ENCODE data around the gene KCNG4.
"Not testable (repeated sequence)": the region's sequence is repeated elsewhere in the genome, so short reads cannot be mapped to it uniquely, and the experiment has no call there.

Gene KCNG4

DNA sequence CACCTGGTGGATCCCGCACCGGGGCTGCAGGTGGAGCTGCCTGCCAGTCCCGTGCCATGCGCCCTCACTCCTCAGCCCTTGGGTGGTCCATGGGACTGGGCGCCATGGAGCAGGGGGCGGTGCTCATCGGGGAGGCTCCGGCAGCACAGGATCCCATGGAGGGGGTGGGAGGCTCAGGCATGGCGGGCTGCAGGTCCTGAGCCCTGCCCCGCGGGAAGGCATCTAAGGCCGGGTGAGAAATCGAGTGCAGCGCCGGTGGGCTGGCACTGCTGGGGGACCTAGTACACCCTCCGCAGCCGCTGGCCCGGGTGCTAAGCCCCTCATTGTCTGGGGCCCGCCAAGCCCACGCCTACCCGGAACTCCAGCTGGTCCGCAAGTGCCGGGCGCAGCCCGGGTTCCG is 35.3 kb downstream of the KCNG4 start:
- DNase-seq: not testable (repeated sequence)

DNA sequence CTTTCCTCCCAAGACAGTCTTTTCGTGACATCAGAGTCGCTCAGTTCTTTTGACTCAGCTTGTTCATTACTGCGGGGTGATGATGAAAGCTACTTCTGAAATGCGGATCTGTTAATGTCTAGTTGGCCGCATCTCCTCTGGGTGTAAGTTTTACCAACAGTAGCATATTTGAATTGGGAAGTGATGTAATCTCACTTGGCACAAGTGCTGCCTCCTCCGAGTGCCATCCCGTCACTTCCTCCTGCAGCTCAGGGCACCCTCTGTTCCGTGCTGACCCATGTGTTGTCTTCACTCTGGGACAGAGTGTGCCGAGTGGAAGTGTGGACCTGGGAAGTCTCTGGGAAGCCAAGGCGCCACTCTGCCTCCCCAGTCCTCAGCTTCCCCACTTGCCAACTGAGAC is 40.0 kb downstream of the KCNG4 start:
- peak; percentile 82 to 98 (median 92) for DNase-seq

DNA sequence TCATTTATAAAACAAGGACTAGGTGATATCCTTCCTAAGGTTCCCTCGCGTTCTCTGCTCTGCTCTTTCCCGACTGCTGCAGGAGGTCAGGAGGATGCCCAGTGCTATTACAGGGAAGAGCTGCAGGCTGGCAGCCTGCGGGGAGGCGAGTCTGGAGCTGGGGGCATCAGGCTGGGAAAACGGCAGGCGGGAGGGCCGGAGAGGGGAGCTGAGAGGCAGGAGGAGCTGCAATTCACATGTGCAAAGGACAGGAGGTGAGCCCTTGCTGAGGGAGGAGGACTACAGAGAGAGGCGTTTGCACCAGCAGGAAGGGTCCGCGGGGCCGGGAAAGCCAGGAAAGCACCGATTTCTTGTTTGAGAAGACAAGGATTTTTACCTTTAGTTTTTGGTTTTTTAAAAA is 40.7 kb downstream of the KCNG4 start:
- no peak for DNase-seq

DNA sequence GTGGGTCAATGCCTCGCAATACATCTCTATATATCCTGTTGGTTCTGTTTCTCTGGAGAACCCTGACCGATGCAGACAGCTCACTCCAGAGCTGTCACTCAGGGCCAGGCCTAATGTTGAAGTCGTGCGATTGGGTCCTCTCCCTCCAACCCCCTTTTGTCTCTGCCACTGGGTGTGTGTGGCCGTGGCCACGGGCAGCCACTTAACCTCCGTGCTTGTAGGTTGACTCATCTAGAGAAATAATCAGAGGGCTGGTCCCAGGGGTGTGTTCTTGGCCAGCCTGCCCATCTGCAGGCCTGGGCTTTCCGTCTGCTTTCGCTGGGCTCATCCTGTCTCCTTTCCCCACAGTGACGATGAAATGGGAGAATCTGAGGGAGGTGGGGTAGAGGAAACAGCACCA is 41.4 kb downstream of the KCNG4 start:
- DNase-seq: no peak

DNA sequence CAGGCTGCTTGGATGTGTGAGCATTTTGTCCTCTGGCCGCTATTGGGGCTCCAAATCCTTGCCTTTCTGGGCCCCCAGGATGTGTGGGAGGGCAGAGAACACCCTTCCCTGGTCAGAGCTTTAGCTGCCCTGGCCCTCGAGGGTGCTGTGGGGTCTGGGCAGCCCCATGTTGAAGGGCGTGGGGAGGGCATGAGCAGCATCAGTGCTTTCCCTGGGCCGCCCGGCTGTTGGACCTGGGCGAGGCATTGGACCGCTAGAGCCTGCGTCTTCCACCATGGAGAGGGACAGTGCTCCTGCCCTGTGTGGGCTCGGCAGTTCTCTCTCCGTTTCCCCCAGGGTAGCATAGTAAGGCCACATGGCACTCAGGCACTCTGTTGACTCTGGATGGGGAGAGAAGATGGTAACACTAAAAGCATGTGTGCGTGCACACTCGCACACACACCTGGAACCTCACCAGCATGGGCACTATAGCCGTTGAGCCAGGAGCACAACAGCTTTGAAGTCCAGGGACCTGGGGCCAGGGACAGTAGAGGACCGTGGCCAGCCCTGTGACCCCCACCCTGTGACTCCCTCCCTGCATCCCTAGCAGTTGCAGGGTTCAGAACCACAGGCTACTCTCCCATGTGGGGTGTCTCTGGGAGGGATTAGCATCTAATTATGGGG is 42.2 kb downstream of the KCNG4 start:
- DNase-seq: no peak

DNA sequence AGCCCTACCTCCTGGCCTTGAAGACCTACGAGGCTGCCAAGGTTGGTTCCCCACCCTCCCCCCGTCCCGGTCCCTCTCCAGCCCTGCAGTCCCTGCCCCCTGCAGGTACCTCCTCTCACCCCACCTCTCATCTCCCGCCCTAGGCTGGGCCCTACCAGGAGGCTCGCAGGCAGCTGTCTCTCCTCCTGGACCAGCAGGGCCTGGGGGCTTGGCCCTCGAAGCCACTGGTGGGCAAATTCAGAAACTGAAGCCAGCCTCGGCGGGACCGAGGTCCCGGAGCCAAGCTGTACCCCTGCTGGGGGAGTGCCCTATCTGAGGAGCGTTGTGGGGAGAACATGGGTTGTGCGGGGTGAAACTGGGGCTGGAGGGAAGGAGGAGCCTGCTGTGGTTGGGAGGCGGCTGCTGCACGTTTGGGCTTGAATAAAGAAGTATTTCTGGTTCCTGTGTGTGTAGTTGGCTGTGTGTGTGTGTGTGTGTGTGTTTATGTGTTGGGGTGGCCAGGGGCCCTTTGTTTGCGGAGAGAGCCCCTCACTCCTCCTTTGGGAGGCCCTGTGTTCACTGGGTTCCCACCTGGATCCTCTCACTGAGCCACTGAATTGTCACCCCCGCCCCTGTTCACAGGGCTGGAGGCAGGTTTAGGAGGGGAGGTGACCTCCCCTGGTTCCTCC is 43.0 kb downstream of the KCNG4 start:
- DNase-seq: no peak

DNA sequence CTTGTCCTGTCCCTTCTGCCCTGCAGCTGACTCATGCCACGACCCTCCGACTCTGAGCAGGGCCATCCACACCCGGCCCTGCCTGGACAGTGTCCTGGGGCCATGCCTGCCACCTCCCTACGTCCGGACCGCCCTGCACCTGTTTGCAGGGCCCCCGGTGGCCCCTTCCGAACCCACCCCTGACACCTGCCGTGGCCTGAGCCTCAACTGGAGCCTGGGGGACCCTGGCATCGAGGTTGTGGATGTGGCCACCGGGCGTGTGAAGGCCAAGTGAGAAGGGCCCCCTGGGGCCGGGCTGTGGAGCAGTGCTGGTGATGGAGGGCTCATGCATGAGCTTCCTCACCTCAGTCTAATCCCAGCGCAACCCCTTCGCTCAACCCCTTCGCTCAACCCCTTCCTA is 43.7 kb downstream of the KCNG4 start:
- DNase-seq: no peak

DNA sequence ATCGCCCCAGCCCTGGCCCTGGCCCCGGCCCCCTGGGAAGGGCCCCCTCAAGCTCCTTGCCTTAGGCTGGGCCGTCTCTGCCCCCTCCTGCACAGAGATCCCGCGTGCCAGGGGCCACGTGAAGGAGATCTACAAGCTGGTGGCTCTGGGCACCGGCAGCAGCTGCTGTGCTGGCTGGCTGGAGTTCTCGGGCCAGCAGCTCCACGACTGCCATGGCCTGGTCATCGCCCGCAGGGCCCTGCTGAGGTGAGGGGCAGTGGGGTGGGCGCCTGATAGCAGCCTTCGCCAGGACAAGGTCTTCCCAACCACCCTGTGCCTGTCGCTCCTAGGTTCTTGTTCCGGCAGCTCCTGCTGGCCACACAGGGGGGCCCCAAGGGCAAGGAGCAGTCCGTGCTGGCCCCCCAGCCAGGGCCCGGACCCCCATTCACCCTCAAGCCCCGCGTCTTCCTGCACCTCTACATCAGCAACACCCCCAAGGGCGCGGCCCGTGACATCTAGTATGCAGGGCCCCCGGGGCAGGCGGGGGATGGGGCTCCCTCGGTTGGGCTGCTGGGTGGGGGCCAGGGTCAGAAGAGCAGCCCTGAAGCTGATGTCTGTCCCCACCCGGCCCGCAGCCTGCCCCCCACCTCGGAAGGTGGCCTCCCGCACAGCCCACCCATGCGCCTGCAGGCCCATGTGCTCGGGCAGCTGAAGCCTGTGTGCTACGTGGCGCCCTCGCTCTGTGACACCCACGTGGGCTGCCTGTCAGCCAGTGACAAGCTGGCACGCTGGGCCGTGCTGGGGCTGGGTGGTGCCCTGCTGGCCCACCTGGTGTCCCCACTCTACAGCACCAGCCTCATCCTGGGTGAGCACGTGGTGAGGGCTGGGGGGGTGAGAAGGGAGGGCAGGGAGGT is 44.4 kb downstream of the KCNG4 start:
- DNase-seq: no peak

DNA sequence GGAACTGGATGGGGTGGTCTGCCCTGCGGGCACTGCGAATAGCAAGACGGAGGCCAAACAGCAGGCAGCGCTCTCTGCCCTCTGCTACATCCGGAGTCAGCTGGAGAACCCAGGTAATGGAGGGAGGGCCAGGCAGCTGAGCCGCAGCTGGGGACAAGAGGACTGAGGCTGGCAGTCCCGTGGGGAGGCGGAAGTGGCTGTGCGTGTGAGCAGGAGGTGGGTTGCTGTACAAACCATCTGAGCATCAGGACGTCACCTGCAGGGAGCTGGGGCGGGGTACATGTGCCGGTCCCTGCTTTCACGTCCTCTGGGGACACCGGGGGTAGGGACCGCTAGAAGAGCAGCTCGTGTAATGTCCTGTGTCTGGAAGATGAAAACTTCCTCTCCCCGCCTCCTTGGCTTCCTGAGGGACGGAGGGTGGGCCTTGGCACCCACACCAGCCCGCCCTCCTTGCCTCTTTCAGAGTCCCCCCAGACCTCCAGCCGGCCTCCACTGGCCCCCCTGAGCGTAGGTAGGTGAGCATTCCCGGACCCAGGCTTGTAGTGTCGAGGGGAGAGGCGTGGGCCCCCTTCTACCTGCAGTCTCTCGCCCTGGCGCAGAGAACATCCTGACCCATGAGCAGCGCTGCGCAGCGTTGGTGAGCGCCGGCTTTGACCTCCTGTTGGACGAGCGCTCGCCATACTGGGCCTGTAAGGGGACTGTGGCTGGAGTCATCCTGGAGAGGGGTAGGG is 45.2 kb downstream of the KCNG4 start:
- DNase-seq: peak in 2 of 4 experiments; percentile 15 to 39

DNA sequence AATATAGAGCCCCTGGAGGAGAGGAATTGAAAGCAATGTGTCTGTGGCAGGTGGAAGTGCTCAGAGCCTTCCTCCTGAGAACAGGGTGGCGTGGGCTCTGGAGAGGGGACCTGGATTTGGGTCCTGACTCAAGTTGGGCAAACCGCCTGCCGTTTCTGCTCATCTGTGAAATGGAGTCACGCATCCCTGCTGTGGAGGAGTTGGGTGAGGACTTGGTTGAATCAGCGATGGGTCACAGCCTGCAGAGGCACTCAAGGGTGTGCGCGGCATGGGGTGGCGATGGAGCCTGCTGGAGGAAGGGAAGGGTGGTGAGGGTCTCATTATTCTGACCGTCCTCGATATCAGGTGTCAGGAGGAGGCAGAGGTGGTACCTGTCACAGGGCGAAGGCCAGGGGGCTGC is 45.8 kb downstream of the KCNG4 start:
- no peak for DNase-seq

DNA sequence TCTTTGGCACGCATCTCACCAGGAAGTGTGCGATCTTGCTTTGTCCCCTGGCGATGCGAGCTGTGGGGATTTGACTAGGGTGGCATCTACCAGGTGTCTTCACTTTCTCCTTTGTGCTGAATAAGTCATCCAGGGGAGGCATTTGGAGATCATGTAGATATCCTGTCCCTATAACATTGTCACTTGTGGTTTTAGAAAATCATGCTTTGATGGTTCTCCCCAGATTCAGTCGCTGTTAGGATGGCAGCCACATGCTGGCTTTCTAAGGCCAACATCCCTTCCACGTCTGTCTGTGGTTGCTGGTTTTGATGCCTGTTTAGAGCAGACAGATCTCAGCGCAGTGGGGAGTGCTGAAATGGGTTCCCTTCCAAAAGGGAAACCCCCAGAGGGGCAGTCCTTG is 46.3 kb downstream of the KCNG4 start:
- no peak for DNase-seq

DNA sequence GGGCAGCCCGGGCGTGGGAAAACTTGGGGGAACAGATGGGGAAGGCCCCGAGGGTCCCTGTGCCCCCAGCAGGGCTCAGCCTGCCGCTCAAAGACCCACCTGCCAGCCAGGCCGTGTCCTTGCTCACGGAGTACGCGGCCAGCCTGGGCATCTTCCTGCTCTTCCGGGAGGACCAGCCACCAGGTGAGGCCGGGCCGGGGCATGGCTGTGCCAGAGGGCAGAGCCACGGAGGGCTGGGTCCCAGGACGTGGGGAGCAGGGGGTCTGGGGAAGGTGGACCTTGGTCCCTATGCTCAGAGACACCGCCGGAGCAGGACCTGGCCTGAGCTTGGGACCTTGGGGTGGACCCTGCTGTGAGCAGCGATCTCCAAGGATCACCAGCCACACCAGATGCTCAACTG is 48.3 kb downstream of the KCNG4 start:
- no peak for DNase-seq

DNA sequence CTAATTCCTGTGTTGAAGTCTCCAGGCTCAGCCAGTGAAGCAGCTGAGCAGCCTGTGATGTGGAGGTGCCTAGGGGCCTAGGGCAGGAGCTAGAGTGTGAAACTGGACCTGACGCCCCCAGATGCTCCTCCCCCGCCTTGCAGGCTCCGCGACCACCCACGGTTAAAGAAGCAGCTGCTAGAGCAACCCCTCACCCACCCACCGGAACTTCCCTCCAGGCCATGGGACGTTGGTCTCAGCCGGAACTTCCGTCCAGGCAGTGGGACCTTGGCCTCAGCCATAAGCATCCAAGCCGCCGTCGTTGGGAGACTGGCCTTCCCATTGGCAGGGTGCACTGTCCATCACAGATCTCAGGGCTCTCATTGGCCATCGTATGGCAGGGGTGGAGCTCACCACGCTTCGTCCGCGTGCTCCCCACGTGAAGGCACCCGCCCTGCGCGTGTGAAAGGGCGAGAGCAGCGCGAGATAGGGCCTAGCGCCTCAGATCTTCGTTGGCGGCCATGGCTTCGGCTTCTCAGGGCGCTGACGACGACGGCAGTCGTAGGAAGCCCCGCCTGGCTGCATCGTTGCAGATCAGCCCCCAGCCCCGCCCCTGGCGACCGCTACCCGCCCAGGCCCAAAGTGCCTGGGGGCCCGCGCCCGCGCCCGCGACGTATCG is 49.0 kb downstream of the KCNG4 start, which contains the start of gene ADAD2:
ADAD2 (plus strand) TSS at position 427 of the 658 bp plus-strand sequence; CDS start at position 501, 74 bp downstream.
- no peak for DNase-seq

DNA sequence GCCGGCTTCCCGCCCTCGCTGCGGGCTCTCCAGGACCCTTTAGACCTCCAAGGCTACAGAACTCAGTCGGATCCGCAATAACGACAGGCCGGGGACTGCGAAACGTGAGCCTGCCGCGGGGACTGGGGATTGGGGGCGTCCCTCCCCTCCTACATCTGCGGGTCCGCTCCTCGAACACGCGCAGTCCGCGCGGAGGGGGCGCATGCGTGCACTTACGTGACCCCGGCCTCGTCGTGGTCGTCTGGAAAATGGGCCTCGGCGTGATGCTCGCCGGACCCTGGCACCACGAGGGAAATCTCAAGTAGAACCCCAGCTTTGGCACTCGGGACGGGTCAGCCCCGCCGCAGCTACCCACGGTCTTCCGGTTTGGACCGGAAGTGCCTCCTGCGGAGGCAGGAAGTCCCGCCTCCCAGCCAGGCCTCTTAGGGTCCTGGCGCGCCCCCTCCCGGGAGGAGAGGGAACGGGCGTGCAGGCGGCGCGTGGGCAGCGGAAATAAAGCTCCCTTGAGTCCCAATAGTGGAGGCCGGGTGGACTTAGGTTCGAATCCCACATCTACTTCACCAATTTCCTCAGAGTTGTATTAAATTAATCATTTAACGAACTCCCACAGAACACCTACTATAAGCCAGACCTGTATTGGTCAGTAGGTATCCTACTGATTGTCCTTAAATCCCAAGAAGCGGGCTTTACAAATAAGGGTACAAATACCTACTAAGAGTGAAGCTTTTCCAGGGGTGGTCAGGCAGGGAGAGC is 53.0 kb downstream of the KCNG4 start, which contains the start of gene TAF1C:
TAF1C (minus strand) TSS at position 373 of the 753 bp plus-strand sequence. CDS start 2,069 bp downstream, outside the sequence.
- peak; percentile 98 to 99 (median 99) for DNase-seq

DNA sequence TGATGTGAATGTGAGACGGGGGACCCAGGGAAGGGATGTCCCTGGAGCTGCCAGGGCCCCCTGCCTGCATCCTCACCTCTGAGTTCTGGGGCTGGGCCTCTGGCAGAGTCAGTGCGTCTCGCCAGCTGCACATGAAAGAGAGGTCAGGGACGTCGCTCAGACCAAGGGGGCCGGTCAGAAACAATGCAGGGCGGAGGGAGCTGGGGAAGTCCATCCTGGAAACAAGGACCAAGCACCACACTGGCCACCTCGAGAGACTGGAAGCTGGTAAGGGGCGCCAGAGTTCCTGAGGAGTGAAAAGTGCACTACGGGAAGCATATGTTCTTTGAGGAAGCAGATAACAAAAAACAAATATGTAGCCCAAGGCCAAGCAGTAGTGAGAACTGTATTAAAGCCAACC is 55.0 kb downstream of the KCNG4 start:
- no peak for DNase-seq

DNA sequence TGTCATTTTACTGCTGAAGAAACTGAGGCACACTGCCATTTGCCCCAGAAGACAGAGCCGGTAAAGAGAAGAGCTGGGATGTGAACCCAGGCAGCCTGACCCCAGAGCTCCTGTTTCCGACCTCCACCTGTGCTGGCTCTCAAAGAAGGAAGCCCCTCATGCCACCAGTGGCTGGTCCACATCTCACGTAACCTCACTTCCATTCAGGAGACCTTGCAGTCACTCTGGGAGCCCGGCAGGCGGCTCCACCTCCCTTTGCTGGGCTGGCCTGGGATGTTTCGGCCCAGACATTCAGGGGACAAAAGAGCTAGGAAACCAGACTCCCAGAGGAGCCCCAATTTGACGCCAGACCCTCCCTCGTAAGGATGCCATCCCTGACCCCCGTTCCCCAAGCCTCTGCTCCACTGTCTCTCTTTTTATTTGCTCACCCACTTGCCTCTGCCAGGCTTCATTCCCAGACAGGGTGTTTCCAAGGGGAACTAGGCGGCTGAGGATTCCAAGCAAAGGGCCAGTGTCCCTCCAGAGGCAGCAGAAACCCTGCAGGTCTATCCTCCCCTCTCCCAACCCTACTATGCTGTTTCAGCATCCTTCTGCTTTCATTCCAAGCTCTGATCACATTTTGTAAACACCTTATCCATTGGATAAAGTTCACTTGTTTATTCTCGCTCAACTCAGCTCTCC is 55.8 kb downstream of the KCNG4 start:
- DNase-seq: no peak

DNA sequence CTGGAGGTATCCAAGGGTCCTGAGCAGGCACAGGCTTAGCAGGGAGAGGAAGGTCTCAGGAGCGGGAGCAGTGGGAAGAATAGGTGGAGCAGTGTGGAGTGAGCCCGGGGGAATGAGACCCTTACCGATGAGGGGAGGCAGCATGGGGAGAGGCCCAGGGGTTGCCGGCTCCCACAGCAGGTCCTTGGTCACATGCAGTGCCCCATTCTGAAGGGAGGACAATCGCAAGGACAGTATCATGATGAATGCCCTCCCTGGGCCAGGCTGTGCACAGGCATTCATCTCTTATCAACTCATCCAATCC is 56.3 kb downstream of the KCNG4 start:
- no peak for DNase-seq

DNA sequence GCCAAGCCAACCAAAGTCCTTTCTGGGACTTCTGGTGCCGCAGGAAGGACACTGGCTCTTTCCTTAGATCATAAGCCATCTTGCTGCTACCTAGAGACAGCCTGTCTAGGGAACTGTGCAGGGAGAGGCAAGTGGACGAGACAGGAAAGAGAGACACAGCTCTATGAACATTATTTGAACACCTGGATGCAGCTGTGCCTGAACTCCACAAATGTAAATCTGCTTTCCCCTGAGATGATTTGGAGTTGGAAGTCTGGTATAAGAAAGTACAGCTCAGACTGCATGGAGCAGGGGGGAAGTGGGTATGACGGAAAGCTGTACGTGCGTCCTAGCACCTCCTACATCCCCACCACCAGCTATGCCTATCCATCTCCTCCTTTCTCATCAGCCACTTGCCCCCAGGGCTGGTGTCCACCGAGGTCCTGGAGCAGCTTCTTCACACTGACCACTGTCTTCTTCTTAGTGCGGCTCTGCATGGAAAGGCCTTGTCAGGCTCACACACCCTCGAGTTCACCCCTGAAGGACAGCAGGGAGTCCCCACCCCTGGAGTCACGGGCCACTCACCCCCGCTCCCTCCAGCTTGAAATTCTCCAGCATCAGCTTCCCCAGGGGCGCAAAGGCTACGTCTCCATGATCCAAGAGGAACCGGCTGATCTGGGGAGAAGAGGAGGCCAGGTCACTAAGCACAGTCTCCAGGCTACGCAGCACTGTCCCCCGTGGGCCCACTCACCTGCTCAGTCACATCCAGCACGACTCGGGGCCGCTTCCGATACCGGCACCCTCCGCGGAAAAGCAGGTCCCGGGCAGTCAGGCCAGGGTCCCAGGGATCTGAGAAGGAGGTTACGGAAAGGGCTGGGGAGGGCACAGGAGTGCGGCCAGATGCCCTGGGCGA is 56.9 kb downstream of the KCNG4 start:
- DNase-seq: no peak

DNA sequence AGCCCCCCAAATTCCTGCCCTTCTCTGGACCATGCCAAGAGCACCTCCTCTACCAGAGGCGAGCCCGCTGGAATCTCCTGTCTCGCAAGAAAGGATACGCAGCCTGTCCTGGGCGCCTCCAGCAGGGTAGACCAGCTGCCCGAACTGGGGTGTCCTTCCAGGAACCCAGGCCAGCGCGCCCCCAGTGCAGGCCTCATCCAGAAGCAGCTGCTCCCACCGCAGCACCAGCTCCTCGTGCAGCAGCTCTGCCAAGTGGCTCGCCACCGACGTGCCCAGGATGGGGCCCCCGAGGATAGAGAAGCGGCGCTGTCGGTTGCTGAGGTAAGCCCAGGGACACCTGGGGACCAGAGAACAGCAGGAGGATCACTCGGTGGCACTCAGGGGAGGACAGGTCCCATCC is 57.7 kb downstream of the KCNG4 start:
- no peak for DNase-seq

Data from suppressor macrophage (primary cell).